Testis (tissue), 3 donors: Measurements from ENCODE around the gene INSR. TPM values are rescaled to one million over a fixed set of nuclear protein-coding genes. Genes with fewer than 3 reads are reported as not detected.

ENCODE experiments used
- DNase-seq: peaks from one replicate; pipeline ENCODE4 v3.0.0-alpha.2; 2019
- H3K27ac ChIP-seq, 2 donors: fragments of 200-600 bp; sonication (generic); one replicate each; pipeline ENCODE4 v1.5.1; 2019
- H3K27me3 ChIP-seq: fragments of 200-600 bp; sonication (generic); one replicate; pipeline ENCODE4 v1.5.1; 2019
- H3K36me3 ChIP-seq: fragments of 200-600 bp; sonication (generic); one replicate; pipeline ENCODE4 v1.5.1; 2017; ENCODE audit warnings: low read depth; ENCODE audit errors: missing control alignments
- H3K4me1 ChIP-seq: fragments of 200-600 bp; sonication (generic); one replicate; pipeline ENCODE4 v1.5.1; 2019
- H3K4me3 ChIP-seq, 2 donors: fragments of 200-600 bp; sonication (generic); one replicate each; pipeline ENCODE4 v1.5.1; 2017 to 2019
- H3K9me3 ChIP-seq: fragments of 200-600 bp; sonication (generic); one replicate; pipeline ENCODE4 v1.5.1; 2017
- POLR2A ChIP-seq: fragments of 450-650 bp; IDR thresholded peaks from one replicate; pipeline ENCODE4 v1.6.1; 2017; ENCODE audit warnings: antibody characterized with exemption, mild to moderate bottlenecking, moderate library complexity
- WGBS, 2 donors: methylation state at CpG; one replicate each; pipeline ENCODE4 v1.1.5; 2018; 5-methylcytosine and 5-hydroxymethylcytosine counted together
- intact Hi-C: fragments of 100-400 bp; cut with DNase I; formaldehyde crosslinking; loops from one replicate; pipeline ENCODE4 v1.15.1; 2023; ENCODE audit warnings: low total_unique reads
- polyA plus RNA-seq: library from polyadenylated mRNA; stranded (reverse); fragments of 350-450 nt; fragmentation: Illumina TruSeq; extraction: RNeasy Lipid Tissue Mini Kit (QIAGEN cat#74804); gene quantifications from one replicate; pipeline ENCODE4 v1.2.3, GENCODE V29; 2014; ENCODE audit warnings: low read depth, low replicate concordance; ENCODE audit not compliant: insufficient read depth
- total RNA-seq, 2 donors: library from RNA; depleted of rRNA; stranded (reverse); fragments of >200 nt; gene quantifications; one replicate each; pipeline ENCODE4 v1.2.3, GENCODE V29; 2016
- TF ChIP-seq, protein P1 (sequence below), 3 experiments: fragments of 450-650 bp in 2 of 3; fragments of 200-600 bp in 1 of 3; sonication (generic) in 1 of 3; IDR thresholded peaks; one replicate each; pipeline ENCODE4 v1.5.1; 2016 to 2019; ENCODE audit warnings: antibody characterized with exemption in 3 of 3, mild to moderate bottlenecking in 2 of 3, moderate library complexity in 1 of 3

The INSR gene
- total and polyA plus RNA-seq, 3 donors from 2014 or later, result 9.3 to 96.5 (median 85.1) TPM

DNA sequence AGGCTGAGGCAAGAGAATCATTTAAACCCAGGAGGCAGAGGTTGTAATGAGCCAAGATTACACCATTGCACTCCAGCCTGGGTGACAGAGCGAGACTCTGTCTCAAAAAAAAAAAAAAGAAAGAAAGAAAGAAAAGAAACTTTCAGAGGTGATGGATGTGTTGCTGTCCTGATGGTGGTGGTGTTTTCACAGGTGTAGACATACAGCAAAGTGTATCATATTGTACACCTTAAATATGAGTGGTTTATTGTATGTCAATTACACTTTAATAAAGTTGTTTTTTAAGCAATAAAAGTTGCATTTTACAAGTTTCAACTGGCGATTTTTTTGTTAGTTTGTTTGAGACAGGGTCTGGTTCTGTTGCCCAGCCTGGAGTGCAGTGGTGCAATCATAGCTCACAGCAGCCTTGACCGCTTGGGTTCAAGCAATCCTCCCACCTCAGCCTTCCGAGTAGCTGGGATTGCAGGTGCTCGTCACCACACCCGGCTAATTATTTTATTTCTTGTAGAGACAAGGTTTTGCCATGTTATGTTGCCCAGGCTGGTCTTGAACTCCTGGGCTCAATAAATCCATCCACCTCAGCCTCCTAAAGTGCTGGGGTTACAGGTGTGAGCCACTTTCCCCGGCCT lies 13.5 kb upstream of the INSR start:
- no peaks in the 10 kb centered on the region for H3K36me3 ChIP-seq
- H3K9me3 ChIP-seq, result no peaks in the 10 kb centered on the region
- no peak overlapping the region for H3K27ac ChIP-seq
- H3K4me1 ChIP-seq, result no peaks in the 10 kb centered on the region
- TF ChIP-seq, protein P1, sequence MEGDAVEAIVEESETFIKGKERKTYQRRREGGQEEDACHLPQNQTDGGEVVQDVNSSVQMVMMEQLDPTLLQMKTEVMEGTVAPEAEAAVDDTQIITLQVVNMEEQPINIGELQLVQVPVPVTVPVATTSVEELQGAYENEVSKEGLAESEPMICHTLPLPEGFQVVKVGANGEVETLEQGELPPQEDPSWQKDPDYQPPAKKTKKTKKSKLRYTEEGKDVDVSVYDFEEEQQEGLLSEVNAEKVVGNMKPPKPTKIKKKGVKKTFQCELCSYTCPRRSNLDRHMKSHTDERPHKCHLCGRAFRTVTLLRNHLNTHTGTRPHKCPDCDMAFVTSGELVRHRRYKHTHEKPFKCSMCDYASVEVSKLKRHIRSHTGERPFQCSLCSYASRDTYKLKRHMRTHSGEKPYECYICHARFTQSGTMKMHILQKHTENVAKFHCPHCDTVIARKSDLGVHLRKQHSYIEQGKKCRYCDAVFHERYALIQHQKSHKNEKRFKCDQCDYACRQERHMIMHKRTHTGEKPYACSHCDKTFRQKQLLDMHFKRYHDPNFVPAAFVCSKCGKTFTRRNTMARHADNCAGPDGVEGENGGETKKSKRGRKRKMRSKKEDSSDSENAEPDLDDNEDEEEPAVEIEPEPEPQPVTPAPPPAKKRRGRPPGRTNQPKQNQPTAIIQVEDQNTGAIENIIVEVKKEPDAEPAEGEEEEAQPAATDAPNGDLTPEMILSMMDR (IDR thresholded peaks at IDR 0.05), result no peak
- TF ChIP-seq POLR2A, result no peak
- H3K27me3 ChIP-seq, result no peaks in the 10 kb centered on the region
- intact Hi-C loops, result no loop called here
- 86 to 89% methylated on average over 7 of the region's 7 CpGs for WGBS, 2 donors
- DNase-seq, result no peak
- no peak overlapping the region for H3K4me3 ChIP-seq

DNA sequence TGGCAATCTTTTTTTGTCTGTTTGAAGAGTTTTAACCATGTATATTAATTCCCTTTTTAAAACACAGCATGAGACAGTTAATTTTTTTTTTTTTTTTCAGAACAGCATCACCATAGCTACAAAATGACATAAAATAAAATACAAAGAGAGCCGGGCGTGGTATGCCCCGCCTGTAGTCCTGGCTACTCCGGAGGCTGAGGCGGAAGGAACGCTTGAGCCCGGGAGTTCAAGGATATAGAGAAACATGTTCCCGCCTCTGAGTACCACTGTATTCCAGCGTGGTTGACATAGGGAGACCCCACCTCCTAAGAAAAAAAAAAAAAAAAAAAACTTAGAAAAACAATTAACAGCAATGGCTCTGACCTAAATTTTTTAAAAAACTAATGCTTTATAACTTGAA lies 10.0 kb upstream of the INSR start:
- peak; percentile 45 for DNase-seq
- Histone ChIP-seq H3K4me3 (no peak overlapping the region), H3K4me1 (no peaks in the 10 kb centered on the region), H3K9me3 (no peaks in the 10 kb centered on the region), H3K36me3 (no peaks in the 10 kb centered on the region), H3K27ac (no peak overlapping the region), H3K27me3 (no peaks in the 10 kb centered on the region)
- intact Hi-C loops, result no loop called here
- 21 to 26% methylated on average over 9 of the region's 9 CpGs for WGBS, 2 donors
- TF ChIP-seq POLR2A, result no peak
- TF ChIP-seq, protein P1 (IDR thresholded peaks at IDR 0.05), result no peak

DNA sequence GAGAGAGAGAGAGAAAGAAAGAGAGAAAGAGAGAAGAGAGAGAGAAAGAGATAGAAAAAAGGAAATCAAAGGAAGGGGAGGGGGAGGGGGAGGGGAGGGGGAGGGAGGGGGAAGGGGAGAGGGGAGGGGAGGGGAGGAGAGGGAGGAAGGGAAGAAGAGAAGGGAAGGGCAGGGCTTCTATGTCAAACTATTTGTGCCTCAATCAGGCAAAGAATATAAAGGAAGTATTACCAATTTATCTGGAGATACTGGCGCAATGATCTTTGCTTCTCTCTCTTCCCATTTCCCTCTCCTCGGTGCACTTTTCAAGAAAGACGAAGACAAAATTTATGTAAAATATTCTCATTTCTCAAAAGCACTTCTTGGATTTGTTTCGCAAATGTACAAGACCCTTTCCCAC lies 9.3 kb upstream of the INSR start:
- Histone ChIP-seq H3K4me1 (no peaks in the 10 kb centered on the region), H3K9me3 (no peaks in the 10 kb centered on the region), H3K4me3 (no peak overlapping the region), H3K27me3 (no peaks in the 10 kb centered on the region), H3K27ac (no peak overlapping the region), H3K36me3 (no peaks in the 10 kb centered on the region)
- intact Hi-C loops, result no loop called here
- DNase-seq, result no peak
- WGBS, 2 donors, result 64 to 66% methylated on average over 4 of the region's 4 CpGs
- TF ChIP-seq, protein P1 (IDR thresholded peaks at IDR 0.05), result no peak
- no peak for TF ChIP-seq POLR2A

DNA sequence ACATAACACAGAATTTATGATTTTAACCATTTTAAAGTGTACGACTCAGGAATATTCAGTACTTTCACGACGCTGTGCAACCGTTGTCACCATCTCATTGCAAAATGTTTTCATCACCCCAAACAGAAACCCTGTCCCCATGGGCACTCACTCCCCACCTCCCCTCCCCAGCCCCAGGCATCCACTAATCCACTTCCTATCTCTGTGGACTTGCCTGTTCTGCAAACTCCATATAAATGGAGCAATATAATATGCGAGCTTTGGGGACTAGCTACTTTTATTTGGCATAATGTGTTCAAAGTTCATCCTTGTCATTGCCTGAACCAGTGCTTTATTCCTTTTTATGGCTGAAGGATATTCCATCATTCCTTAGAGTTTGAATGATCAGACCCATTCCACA lies 7.3 kb upstream of the INSR start:
- H3K4me1 ChIP-seq, result peaks cover 4% of the 10 kb centered on the region
- no peaks in the 10 kb centered on the region for H3K27me3 ChIP-seq
- H3K36me3 ChIP-seq, result no peaks in the 10 kb centered on the region
- DNase-seq, result no peak
- H3K9me3 ChIP-seq, result no peaks in the 10 kb centered on the region
- TF ChIP-seq POLR2A, result no peak
- TF ChIP-seq, protein P1 (IDR thresholded peaks at IDR 0.05), result no peak
- WGBS, 2 donors, result 91 to 92% methylated on average over 5 of the region's 5 CpGs
- no peak overlapping the region for H3K4me3 ChIP-seq
- no peak overlapping the region for H3K27ac ChIP-seq
- intact Hi-C loops, result no loop called here

DNA sequence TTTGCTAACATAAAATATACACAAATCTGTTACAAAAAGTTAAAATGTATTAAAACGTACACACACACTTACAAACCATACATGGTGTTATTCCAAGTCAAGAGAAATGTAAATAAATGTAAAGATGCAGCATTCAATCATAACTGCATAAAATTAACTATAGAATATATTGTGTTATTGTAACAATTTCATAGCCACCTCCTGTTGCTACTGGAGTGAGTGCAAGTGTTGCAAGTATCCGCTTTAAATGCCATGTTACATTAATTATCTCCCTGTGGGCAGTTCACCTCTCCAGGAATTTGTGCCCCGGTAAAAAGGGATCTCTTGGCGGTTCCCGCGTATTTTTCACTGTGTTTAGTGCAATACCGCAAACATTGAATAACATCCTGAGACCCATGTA lies 3.5 kb upstream of the INSR start:
- intact Hi-C loops, result loop anchor here (10.0 kb wide), 1 partner anchor 103 kb away; no protein-coding TSS in a partner anchor
- H3K4me3 ChIP-seq, result no peak overlapping the region
- H3K27ac ChIP-seq, result no peak overlapping the region
- H3K27me3 ChIP-seq, result no peaks in the 10 kb centered on the region
- WGBS, 2 donors, result 51 to 55% methylated on average over 7 of the region's 7 CpGs
- H3K36me3 ChIP-seq, result no peaks in the 10 kb centered on the region
- TF ChIP-seq POLR2A, result no peak
- TF ChIP-seq, protein P1 (IDR thresholded peaks at IDR 0.05), result no peak
- H3K4me1 ChIP-seq, result peaks cover 14% of the 10 kb centered on the region
- no peaks in the 10 kb centered on the region for H3K9me3 ChIP-seq
- DNase-seq, result no peak
